Measurements from ENCODE around the gene CFAP251. TPM values are rescaled to one million over a fixed set of nuclear protein-coding genes. Genes with fewer than 3 reads are reported as not detected.

CFAP251 gene
- total and polyA plus RNA-seq, 2 donors (not counting 3 experiments of a cell fraction or from before 2014, with no cell fraction given): 3.3 to 4.0 TPM

GRCh38 chr12:121888478-121889273 is 29.7 kb upstream of the CFAP251 start, which contains the start of gene PSMD9:
Gene PSMD9 (plus strand): TSS chr12:121888790. CDS start chr12:121888857, 67 bp downstream.
- ChIA-PET POLR2A (interaction anchor here (1.4 kb wide), 1 partner anchor 93 kb away, joined by 4 read pairs; no protein-coding TSS in a partner anchor), CTCF (interaction anchor here (0.5 to 7.4 kb wide), 21 partner anchors 9 to 336 kb away, joined by 3 to 101 read pairs (median 3); partner anchors contain the start of gene RHOF)
- H3K79me2 ChIP-seq (ENCODE audit: control insufficient read depth, insufficient read depth, low read length): peaks cover 30% of the 10 kb centered on the region
- H3K4me2 ChIP-seq (ENCODE audit: insufficient read depth, low read length): peak within 1 kb of the TSS; percentile 71
- no peaks in the 10 kb centered on the region for H3K36me3 ChIP-seq (ENCODE audit: control insufficient read depth in 2 of 2, extremely low read depth in 1 of 2, insufficient read depth in 2 of 2, low read length in 2 of 2)
- H3K9ac ChIP-seq (replicated peaks; ENCODE audit: extremely low read depth, insufficient read depth, low read length): peak within 1 kb of the TSS; percentile 57
- TF ChIP-seq POLR2A (IDR thresholded peaks at IDR 0.05; ENCODE audit: low read depth, low read length) (peak; percentile 96), CTCF (IDR thresholded peaks at IDR 0.05; ENCODE audit: extremely low read depth in 1 of 2, insufficient read depth in 1 of 2, low read depth in 1 of 2, low read length in 2 of 2) (peak; percentile 60 to 87), GATA2 (IDR thresholded peaks at IDR 0.05; ENCODE audit: insufficient read depth, insufficient read length, low read depth, low read length) (no peak), FOS (IDR thresholded peaks at IDR 0.05; ENCODE audit: borderline replicate concordance, insufficient read depth, low read length) (peak; percentile 71), MYC (IDR thresholded peaks at IDR 0.05; ENCODE audit: low read depth, low read length) (peak; percentile 99), POLR2AphosphoS5 (IDR thresholded peaks at IDR 0.05; ENCODE audit: insufficient read depth, low read depth, low read length) (peak; percentile 95), JUN (IDR thresholded peaks at IDR 0.05; ENCODE audit: borderline replicate concordance, insufficient read depth, insufficient read length, low read depth) (peak; percentile 40), EZH2 (IDR thresholded peaks at IDR 0.05; ENCODE audit: borderline replicate concordance, low read depth, low read length, severe bottlenecking) (no peak), MAX (IDR thresholded peaks at IDR 0.05; ENCODE audit: insufficient read depth, insufficient read length) (peak; percentile 98)
- H3K27ac ChIP-seq (ENCODE audit: insufficient read depth, low read depth, low read length): peak within 1 kb of the TSS; percentile 26
- peak; percentile 96 for FAIRE-seq
- no peaks in the 10 kb centered on the region for H3K9me3 ChIP-seq (replicated peaks; ENCODE audit: control insufficient read depth, insufficient read depth, low read length)
- H3K4me3 ChIP-seq (replicated peaks in 1 of 3; ENCODE audit: insufficient read depth in 1 of 3, low read depth in 1 of 3, low read length in 3 of 3): peak within 1 kb of the TSS; percentile 25 to 90 (median 82)
- peak; percentile 96 for DNase-seq (ENCODE audit: low read depth, low spot score)
- peak within 1 kb of the TSS; percentile 78 for H2AFZ ChIP-seq (ENCODE audit: low read depth, low read length)
- H3K9me1 ChIP-seq (replicated peaks; ENCODE audit: control insufficient read depth, extremely low read depth, insufficient read depth, low read length): no peaks in the 10 kb centered on the region
- no peaks in the 10 kb centered on the region for H3K27me3 ChIP-seq (ENCODE audit: control insufficient read depth in 2 of 2, insufficient read depth in 2 of 2, low read length in 2 of 2)
- dilution Hi-C loops (cut with MboI; ENCODE audit: extremely low pct_ligation_motif_present, low sequenced_read_pairs) (no loop called here), intact Hi-C loops (cut with micrococcal nuclease) (loop anchor here (1.0 to 2.0 kb wide), 7 partner anchors 30 to 191 kb away; partner anchors contain the start of gene CFAP251)
- TSS peak; percentile 61 for BruUV-seq (replicated peaks)
- peaks cover 17% of the 10 kb centered on the region for H3K4me1 ChIP-seq (ENCODE audit: control insufficient read depth, extremely low read depth, insufficient read depth, low read length)
- H4K20me1 ChIP-seq (replicated peaks; ENCODE audit: control insufficient read depth, extremely low read depth, insufficient read depth, low read length): no peaks in the 10 kb centered on the region
